ENCODE data around the gene ZNF318.

DNA sequence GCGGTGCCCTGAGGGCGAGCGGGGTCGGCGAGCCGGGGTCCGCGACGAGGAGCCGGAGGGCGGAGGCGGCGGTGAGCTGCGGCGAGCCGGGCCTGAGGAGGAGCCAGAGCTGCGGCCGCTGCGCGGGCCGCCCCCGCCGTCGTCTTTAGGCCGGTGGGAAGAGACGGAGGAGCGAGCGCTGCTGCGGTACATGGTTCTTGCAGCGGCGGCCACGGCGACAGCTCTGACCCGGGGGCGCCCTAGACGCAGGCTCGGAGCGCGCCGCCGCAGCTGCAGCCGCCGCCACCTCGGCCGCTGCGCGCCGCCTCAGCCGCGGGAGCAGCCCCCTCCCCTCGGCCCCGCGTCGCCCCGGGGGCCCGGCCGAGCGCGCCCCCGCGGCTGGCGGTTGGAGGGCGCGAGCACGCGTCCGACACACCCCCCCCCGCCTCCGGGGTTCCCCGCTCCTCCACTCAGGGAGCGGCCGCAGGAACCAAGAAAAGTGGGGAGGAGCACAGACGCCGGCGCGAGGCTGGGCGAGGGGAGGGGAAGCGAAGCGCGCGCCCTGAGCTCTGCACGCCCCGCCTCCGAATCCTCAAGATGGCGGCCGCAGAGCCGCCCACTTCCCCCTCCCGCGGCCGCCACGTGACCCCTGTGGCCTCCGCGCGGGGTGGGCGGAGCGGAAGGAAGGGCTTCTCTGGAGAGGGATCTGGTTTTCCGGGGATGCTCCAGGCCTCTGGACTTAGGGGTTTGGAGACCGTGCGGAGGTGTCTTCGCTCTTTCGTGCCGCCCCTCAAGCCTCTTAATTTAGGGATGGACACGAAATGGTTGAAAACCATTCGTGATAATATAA is at the start of gene ZNF318:
- no peak for TF ChIP-seq CTCF (IDR thresholded peaks at IDR 0.05; ENCODE audit: insufficient read depth, low read length, poor library complexity, severe bottlenecking)
- TF ChIP-seq EZH2phosphoT487 (conservative IDR thresholded peaks at IDR 0.05; ENCODE audit: low read length) = no peak
